Transverse colon (tissue), 4 donors: ENCODE results near the gene LPCAT1. TPM values are rescaled to one million over a fixed set of nuclear protein-coding genes. Genes with fewer than 3 reads are reported as not detected.

Source experiments
- DNase-seq: peaks from one replicate; pipeline ENCODE4 v3.0.0-alpha.2; 2019
- H3K27ac ChIP-seq, 4 donors: fragments of 200-600 bp; sonication (generic); 2 replicates each; pipeline ENCODE4 v1.5.1; 2016 to 2018; ENCODE audit warnings: inconsistent platforms in 4 of 4
- H3K27me3 ChIP-seq: fragments of 200-600 bp; sonication (generic); 2 replicates; pipeline ENCODE4 v1.5.1; 2017; ENCODE audit warnings: inconsistent platforms
- H3K36me3 ChIP-seq, 4 donors: fragments of 200-600 bp; sonication (generic); 2 replicates each; pipeline ENCODE4 v1.5.1; 2017 to 2019; ENCODE audit warnings: inconsistent platforms in 4 of 4
- H3K4me1 ChIP-seq, 4 donors: fragments of 200-600 bp; sonication (generic); 2 replicates each; pipeline ENCODE4 v1.5.1; 2017 to 2020; ENCODE audit warnings: inconsistent platforms in 4 of 4
- H3K4me3 ChIP-seq, 4 donors: fragments of 200-600 bp; sonication (generic); 1 replicate in 1 of 4; 2 replicates in 3 of 4; pipeline versions ENCODE4 v1.5.1 to v1.6.1; 2017 to 2019; ENCODE audit warnings: inconsistent platforms in 4 of 4
- H3K9me3 ChIP-seq, 2 donors: fragments of 200-600 bp; sonication (generic); 2 replicates each; pipeline ENCODE4 v1.5.1; 2017 to 2019; ENCODE audit warnings: inconsistent platforms in 2 of 2
- EP300 ChIP-seq: sonication (generic); formaldehyde crosslinking; IDR thresholded peaks from one replicate; pipeline ENCODE4 v1.6.1; 2017; ENCODE audit warnings: antibody characterized with exemption, low read depth
- POLR2A ChIP-seq: fragments of 450-650 bp; IDR thresholded peaks from one replicate; pipeline ENCODE4 v1.6.1; 2016; ENCODE audit warnings: antibody characterized with exemption, mild to moderate bottlenecking, moderate library complexity
- POLR2AphosphoS5 ChIP-seq, 3 donors: sonication (generic); formaldehyde crosslinking; IDR thresholded peaks; one replicate each; pipeline ENCODE4 v1.6.1; 2016; ENCODE audit warnings: antibody characterized with exemption in 3 of 3
- WGBS, 2 donors: methylation state at CpG; one replicate each; pipeline ENCODE4 v1.1.5; 2018; ENCODE audit warnings: low coverage in 1 of 2; 5-methylcytosine and 5-hydroxymethylcytosine counted together
- in situ Hi-C, 4 donors: fragments of 200-750 bp; cut with MboI; loops; one replicate each; pipeline versions ENCODE4 v1.15.0 to v1.15.1; 2017; ENCODE audit warnings: low sequenced_read_pairs in 3 of 4, low pct_ligation_motif_present in 1 of 4, low pct_unique_long_range_greater_than_20kb in 1 of 4
- intact Hi-C: fragments of 100-400 bp; cut with DNase I; formaldehyde crosslinking; loops from one replicate; pipeline ENCODE4 v1.15.1; 2023; ENCODE audit warnings: low total_unique reads
- total RNA-seq, 4 donors: library from RNA; depleted of rRNA; stranded (reverse); fragments of >200 nt; gene quantifications; one replicate each; pipeline ENCODE4 v1.1.0, GENCODE V29; 2016
- TF ChIP-seq, protein P1 (sequence below), 5 experiments: fragments of 200-600 bp in 3 of 5; fragments of 450-650 bp in 2 of 5; sonication (generic) in 3 of 5; IDR thresholded peaks; 1 replicate in 2 of 5; 2 replicates in 3 of 5; pipeline ENCODE4 v1.5.1; 2016 to 2017; ENCODE audit warnings: antibody characterized with exemption in 5 of 5, inconsistent platforms in 3 of 5, mild to moderate bottlenecking in 2 of 5, moderate library complexity in 1 of 5

The LPCAT1 gene
- total RNA-seq, 4 donors from 2014 or later: 10.0 to 50.5 (median 21.0) TPM

DNA sequence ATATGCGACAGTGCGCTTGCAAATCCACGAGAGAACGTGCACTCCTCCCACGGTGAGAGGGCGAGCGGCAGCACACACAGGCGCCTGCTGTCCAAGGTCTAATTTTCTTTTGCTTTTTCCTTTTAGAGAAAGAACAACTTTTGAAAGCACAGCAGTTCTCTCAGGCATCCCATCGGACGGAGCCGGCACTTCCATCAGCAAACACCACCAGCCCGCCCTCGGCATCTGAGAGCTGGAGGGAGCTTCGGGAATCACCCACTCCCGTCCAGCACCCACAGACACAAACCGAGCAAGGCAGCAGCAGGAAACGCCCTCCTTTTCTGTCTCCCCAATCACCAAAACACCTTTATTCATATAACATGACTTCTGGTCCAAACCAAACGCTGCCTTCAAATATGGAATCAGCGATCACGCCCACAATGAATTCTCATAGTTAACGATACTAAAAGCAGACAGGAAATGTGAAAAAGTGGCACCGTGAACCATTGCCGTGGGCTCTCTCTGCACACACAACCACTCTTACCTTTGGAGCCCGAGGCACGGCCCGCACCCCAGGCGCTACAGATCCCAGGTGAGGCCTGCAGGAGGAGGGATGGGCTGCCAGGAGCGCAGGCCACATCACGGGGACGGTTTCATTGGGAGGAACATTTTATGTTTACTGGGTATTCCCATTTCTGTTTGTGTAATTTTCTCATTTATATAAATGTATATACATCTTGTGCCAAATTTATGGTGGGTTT lies 14.2 kb downstream of the LPCAT1 start:
- Histone ChIP-seq H3K27ac (no peak overlapping the region), H3K4me1 (no peaks in the 10 kb centered on the region), H3K4me3 (no peak overlapping the region), H3K27me3 (no peaks in the 10 kb centered on the region), H3K36me3 (no peaks in the 10 kb centered on the region), H3K9me3 (no peaks in the 10 kb centered on the region)
- in situ Hi-C loops (no loop called here), intact Hi-C loops (no loop called here)
- 89 to 94% methylated on average over 12 to 30 of the region's 30 CpGs for WGBS, 2 donors
- no peak for DNase-seq
- no peak for TF ChIP-seq EP300
- TF ChIP-seq POLR2A: no peak
- TF ChIP-seq POLR2AphosphoS5 (IDR thresholded peaks at IDR 0.05): no peak

GRCh38 chr5:1508659-1509290 lies 15.0 kb downstream of the LPCAT1 start:
- TF ChIP-seq POLR2A: no peak
- TF ChIP-seq POLR2AphosphoS5 (IDR thresholded peaks at IDR 0.05): no peak
- intact Hi-C loops: no loop called here
- 91% methylated on average over 30 of the region's 30 CpGs; no CpG with 5 or more reads in 1 of the 2 donors for WGBS, 2 donors
- Histone ChIP-seq H3K4me1 (no peaks in the 10 kb centered on the region), H3K27ac (no peak overlapping the region), H3K4me3 (no peak overlapping the region), H3K9me3 (no peaks in the 10 kb centered on the region), H3K36me3 (no peaks in the 10 kb centered on the region), H3K27me3 (no peaks in the 10 kb centered on the region)
- peak; percentile 4 for DNase-seq
- in situ Hi-C loops: no loop called here

- DNase-seq: peak; percentile 3
- Histone ChIP-seq H3K27ac (no peak overlapping the region), H3K36me3 (no peaks in the 10 kb centered on the region), H3K4me1 (peaks cover 0 to 5% (median 0%) of the 10 kb centered on the region in 4 donors), H3K27me3 (no peaks in the 10 kb centered on the region), H3K9me3 (no peaks in the 10 kb centered on the region), H3K4me3 (no peak overlapping the region)
- WGBS, 2 donors: 90% methylated on average over 23 of the region's 23 CpGs; no CpG with 5 or more reads in 1 of the 2 donors
- TF ChIP-seq EP300 (no peak), POLR2AphosphoS5 (IDR thresholded peaks at IDR 0.05) (no peak), POLR2A (no peak)
- TF ChIP-seq, protein P1, sequence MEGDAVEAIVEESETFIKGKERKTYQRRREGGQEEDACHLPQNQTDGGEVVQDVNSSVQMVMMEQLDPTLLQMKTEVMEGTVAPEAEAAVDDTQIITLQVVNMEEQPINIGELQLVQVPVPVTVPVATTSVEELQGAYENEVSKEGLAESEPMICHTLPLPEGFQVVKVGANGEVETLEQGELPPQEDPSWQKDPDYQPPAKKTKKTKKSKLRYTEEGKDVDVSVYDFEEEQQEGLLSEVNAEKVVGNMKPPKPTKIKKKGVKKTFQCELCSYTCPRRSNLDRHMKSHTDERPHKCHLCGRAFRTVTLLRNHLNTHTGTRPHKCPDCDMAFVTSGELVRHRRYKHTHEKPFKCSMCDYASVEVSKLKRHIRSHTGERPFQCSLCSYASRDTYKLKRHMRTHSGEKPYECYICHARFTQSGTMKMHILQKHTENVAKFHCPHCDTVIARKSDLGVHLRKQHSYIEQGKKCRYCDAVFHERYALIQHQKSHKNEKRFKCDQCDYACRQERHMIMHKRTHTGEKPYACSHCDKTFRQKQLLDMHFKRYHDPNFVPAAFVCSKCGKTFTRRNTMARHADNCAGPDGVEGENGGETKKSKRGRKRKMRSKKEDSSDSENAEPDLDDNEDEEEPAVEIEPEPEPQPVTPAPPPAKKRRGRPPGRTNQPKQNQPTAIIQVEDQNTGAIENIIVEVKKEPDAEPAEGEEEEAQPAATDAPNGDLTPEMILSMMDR (IDR thresholded peaks at IDR 0.05): no peak
- intact Hi-C loops: no loop called here
- in situ Hi-C loops: no loop called here
These were observed 15.7 kb downstream of the LPCAT1 start for GRCh38 chr5:1507961-1508658.

GRCh38 chr5:1507457-1507856 lies 16.3 kb downstream of the LPCAT1 start:
- 87 to 100% methylated on average over 1 to 17 of the region's 17 CpGs for WGBS, 2 donors
- H3K4me3 ChIP-seq: no peak overlapping the region
- DNase-seq: no peak
- intact Hi-C loops (no loop called here), in situ Hi-C loops (no loop called here)
- no peaks in the 10 kb centered on the region for H3K9me3 ChIP-seq
- H3K27ac ChIP-seq: no peak overlapping the region
- H3K4me1 ChIP-seq: peaks cover 0 to 7% (median 0%) of the 10 kb centered on the region in 4 donors
- TF ChIP-seq, protein P1 (IDR thresholded peaks at IDR 0.05): no peak
- TF ChIP-seq POLR2AphosphoS5 (IDR thresholded peaks at IDR 0.05): no peak
- TF ChIP-seq EP300: no peak
- TF ChIP-seq POLR2A: no peak
- H3K36me3 ChIP-seq: no peaks in the 10 kb centered on the region
- H3K27me3 ChIP-seq: no peaks in the 10 kb centered on the region

DNA sequence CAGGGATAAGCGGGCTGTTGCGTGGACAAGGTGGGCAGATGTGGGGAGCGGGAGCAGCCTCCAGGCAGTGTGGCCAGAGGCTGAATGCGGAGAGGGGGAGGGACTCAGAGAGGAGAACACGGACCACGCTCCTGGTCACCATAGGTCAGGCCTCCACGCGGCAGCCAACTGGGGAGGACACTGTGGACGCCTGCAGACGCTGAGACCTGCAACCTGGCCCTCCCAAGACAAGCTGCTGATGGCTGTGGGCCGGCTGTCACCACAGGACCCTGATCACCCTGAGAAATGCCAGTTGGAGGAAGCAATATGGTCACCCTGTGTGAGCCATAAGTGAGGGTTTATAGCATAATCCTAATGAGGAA lies 16.8 kb downstream of the LPCAT1 start:
- in situ Hi-C loops (no loop called here), intact Hi-C loops (no loop called here)
- TF ChIP-seq EP300: no peak
- TF ChIP-seq POLR2AphosphoS5 (IDR thresholded peaks at IDR 0.05): no peak
- TF ChIP-seq, protein P1 (IDR thresholded peaks at IDR 0.05): no peak
- TF ChIP-seq POLR2A: no peak
- Histone ChIP-seq H3K4me1 (peaks cover 0 to 7% (median 0%) of the 10 kb centered on the region in 4 donors), H3K27me3 (no peaks in the 10 kb centered on the region), H3K4me3 (no peak overlapping the region), H3K36me3 (no peaks in the 10 kb centered on the region), H3K9me3 (no peaks in the 10 kb centered on the region), H3K27ac (no peak overlapping the region)
- no peak for DNase-seq
- WGBS, 2 donors: 98% methylated on average over 11 of the region's 11 CpGs; no CpG with 5 or more reads in 1 of the 2 donors
